AG04449 (cell line): ENCODE results near the gene NUDCD3.

Experiments used
- CTCF ChIA-PET: fragments of 350-600 bp; formaldehyde crosslinking; extraction: SDS; loops from one replicate; lab custom pipeline; 2021; ENCODE audit warnings: antibody characterized with exemption; lab: Yijun Ruan, JAX
- POLR2A ChIA-PET: fragments of 400-600, 350-600 bp; formaldehyde crosslinking; extraction: SDS; loops from one replicate; lab custom pipeline; 2020; ENCODE audit warnings: antibody characterized with exemption, inconsistent platforms; lab: Yijun Ruan, JAX
- DNase-seq: peaks from one replicate; pipeline ENCODE4 v3.0.0-alpha.2; 2010; ENCODE audit warnings: low read depth, low spot score
- H3K4me3 ChIP-seq: 2 replicates; pipeline ENCODE4 v1.5.1; 2011; ENCODE audit warnings: low read depth, mild to moderate bottlenecking, control low read depth, low read length
- TF ChIP-seq, protein P1 (sequence below): IDR thresholded peaks from one replicate; pipeline ENCODE4 v1.5.1; 2011; ENCODE audit warnings: mild to moderate bottlenecking, moderate library complexity, low read length, control low read depth, inconsistent platforms; ENCODE audit not compliant: insufficient read depth; ENCODE audit errors: missing control alignments

The NUDCD3 gene

GRCh38 chr7:44477063-44477830 is 13.2 kb downstream of the NUDCD3 start:
- CTCF ChIA-PET: interaction anchor here (1.0 to 2.2 kb wide), 13 partner anchors 9 to 405 kb away, joined by 3 to 36 read pairs (median 4); no protein-coding TSS in a partner anchor
- DNase-seq: no peak
- TF ChIP-seq, protein P1, sequence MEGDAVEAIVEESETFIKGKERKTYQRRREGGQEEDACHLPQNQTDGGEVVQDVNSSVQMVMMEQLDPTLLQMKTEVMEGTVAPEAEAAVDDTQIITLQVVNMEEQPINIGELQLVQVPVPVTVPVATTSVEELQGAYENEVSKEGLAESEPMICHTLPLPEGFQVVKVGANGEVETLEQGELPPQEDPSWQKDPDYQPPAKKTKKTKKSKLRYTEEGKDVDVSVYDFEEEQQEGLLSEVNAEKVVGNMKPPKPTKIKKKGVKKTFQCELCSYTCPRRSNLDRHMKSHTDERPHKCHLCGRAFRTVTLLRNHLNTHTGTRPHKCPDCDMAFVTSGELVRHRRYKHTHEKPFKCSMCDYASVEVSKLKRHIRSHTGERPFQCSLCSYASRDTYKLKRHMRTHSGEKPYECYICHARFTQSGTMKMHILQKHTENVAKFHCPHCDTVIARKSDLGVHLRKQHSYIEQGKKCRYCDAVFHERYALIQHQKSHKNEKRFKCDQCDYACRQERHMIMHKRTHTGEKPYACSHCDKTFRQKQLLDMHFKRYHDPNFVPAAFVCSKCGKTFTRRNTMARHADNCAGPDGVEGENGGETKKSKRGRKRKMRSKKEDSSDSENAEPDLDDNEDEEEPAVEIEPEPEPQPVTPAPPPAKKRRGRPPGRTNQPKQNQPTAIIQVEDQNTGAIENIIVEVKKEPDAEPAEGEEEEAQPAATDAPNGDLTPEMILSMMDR: peak; percentile 92
- POLR2A ChIA-PET: interaction anchor here (0.6 kb wide), 1 partner anchor 99 kb away, joined by 4 read pairs; no protein-coding TSS in a partner anchor
- no peak overlapping the region for H3K4me3 ChIP-seq

DNA sequence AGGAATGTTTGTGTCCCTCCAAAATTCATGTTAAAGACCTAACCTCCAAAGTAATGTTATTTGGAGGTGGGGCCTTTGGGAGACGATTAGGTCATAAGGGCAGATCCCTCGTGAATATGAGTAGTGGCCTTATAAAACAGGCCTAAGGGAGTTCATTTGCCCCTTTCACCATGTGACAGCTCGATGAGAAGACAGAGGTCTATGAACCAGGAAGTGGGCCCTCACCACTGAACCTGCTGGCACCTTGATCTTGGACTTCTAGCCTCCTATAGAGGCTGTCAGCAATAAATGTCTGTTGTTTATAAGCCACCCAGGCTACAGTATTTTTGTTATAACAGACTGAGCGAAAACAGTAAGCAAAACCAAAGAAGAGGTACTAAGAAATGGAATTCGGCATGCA is 14.1 kb downstream of the NUDCD3 start:
- TF ChIP-seq, protein P1: no peak
- no peak for DNase-seq
- ChIA-PET CTCF (interaction anchor here (0.9 to 4.2 kb wide), 10 partner anchors 11 to 255 kb away, joined by 3 to 45 read pairs (median 5); no protein-coding TSS in a partner anchor), POLR2A (no interaction called here)
- H3K4me3 ChIP-seq: no peak overlapping the region

GRCh38 chr7:44473295-44473694 is 17.2 kb downstream of the NUDCD3 start:
- TF ChIP-seq, protein P1: no peak
- POLR2A ChIA-PET: no interaction called here
- no peak for DNase-seq
- no peak overlapping the region for H3K4me3 ChIP-seq
- CTCF ChIA-PET: interaction anchor here (1.5 to 4.2 kb wide), 4 partner anchors 10 to 232 kb away, joined by 3 to 45 read pairs (median 6); no protein-coding TSS in a partner anchor

DNA sequence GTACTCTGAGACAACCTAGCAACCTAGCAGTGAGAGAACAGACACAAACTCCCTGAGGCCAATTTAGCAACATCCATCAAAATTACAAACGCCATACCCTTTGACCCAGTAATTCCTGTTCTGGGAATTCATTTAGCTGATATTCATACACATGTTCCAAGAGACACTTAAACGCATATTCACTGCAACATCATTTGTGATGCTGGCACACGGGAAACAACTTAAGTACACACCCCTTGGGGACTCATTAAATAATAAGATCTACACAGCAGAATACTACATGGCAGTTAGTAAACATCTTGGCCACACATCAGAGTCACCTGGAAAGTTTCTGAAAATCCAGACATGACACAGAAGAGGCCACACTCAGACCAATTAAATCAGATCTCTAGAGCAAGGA is 17.6 kb downstream of the NUDCD3 start:
- ChIA-PET CTCF (interaction anchor here (1.5 to 4.2 kb wide), 3 partner anchors 11 to 231 kb away, joined by 3 to 45 read pairs (median 7); no protein-coding TSS in a partner anchor), POLR2A (no interaction called here)
- H3K4me3 ChIP-seq: no peak overlapping the region
- no peak for DNase-seq
- TF ChIP-seq, protein P1: no peak

- TF ChIP-seq, protein P1: no peak
- CTCF ChIA-PET: interaction anchor here (1.6 to 2.5 kb wide), 2 partner anchors 123 to 230 kb away, joined by 7 to 13 read pairs; no protein-coding TSS in a partner anchor
- DNase-seq: no peak
- POLR2A ChIA-PET: no interaction called here
- H3K4me3 ChIP-seq: no peak overlapping the region
These were observed 18.6 kb downstream of the NUDCD3 start for GRCh38 chr7:44471850-44472249.

DNA sequence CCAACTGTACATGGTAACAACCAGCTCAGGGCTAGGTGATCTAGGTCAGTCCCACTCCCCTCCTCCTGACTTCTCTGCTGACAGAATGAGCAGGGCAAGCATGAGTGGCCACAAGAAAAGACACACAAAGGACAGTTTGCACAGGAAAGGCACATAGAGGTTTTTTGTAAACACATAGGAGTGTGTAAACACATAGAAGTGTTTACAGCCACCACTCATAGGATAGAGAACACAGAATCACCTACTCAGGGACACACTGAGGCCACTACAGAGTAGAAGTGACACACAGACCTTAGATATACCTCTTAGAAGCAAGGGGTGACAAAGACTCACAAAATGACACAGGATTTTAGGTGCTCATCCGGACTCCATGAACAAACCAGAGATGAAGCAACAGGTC is 19.0 kb downstream of the NUDCD3 start:
- ChIA-PET POLR2A (no interaction called here), CTCF (interaction anchor here (1.1 to 2.5 kb wide), 3 partner anchors 223 to 230 kb away, joined by 3 to 13 read pairs (median 5); no protein-coding TSS in a partner anchor)
- DNase-seq: no peak
- TF ChIP-seq, protein P1: no peak
- no peak overlapping the region for H3K4me3 ChIP-seq
